H1 (cell line): Measurements from ENCODE around the gene CEP95. TPM values are rescaled to one million over a fixed set of nuclear protein-coding genes. Genes with fewer than 3 reads are reported as not detected.
A peak's percentile ranks its signal among the peaks of the same experiment; 100 is the strongest.

ENCODE experiments used
- CTCF ChIA-PET: fragments of 300-600 bp; sonication (Branson Sonifier 250); formaldehyde crosslinking; loops from one replicate; lab custom pipeline; 2021; ENCODE audit not compliant: partially characterized antibody; lab: Charles Lee
- POLR2A ChIA-PET: fragments of 300-600 bp; sonication (Branson Sonifier 250); formaldehyde crosslinking; loops from one replicate; lab custom pipeline; 2021; ENCODE audit warnings: inconsistent platforms; ENCODE audit not compliant: partially characterized antibody; lab: Charles Lee
- DNase-seq, 2 experiments: peaks; one replicate each; pipeline versions ENCODE4 v3.0.0 to v3.0.0-alpha.2; 2010 to 2022; ENCODE audit warnings: low spot score in 2 of 2, low read depth in 1 of 2, mixed read lengths in 1 of 2
- FAIRE-seq: peaks from 2 replicates; lab custom pipeline; 2011; peaks lifted over from hg19 to GRCh38; lab: Jason Lieb, UNC
- H2AFZ ChIP-seq: 2 replicates; pipeline ENCODE4 v1.8.1; 2012; ENCODE audit warnings: low read length, inconsistent platforms
- H2AK5ac ChIP-seq: 2 replicates; pipeline ENCODE4 v1.6.1; 2013; ENCODE audit warnings: low read depth, low read length
- H2BK120ac ChIP-seq: replicated peaks from 2 replicates; pipeline ENCODE3; 2013; ENCODE audit warnings: low read depth, low read length, inconsistent platforms
- H2BK12ac ChIP-seq: 2 replicates; pipeline ENCODE4 v1.6.1; 2013; ENCODE audit warnings: low read depth, low read length
- H2BK15ac ChIP-seq: 2 replicates; pipeline ENCODE4 v1.6.1; 2013; ENCODE audit warnings: low read length
- H2BK20ac ChIP-seq: 2 replicates; pipeline ENCODE4 v1.6.1; 2013; ENCODE audit warnings: low read length
- H2BK5ac ChIP-seq: 2 replicates; pipeline ENCODE4 v1.6.1; 2013; ENCODE audit warnings: low read depth, low read length
- H3K14ac ChIP-seq: 2 replicates; pipeline ENCODE4 v1.6.1; 2013; ENCODE audit warnings: inconsistent platforms; ENCODE audit not compliant: insufficient read length
- H3K18ac ChIP-seq: 2 replicates; pipeline ENCODE4 v1.6.1; 2013; ENCODE audit warnings: low read length; ENCODE audit errors: extremely low read depth
- H3K23ac ChIP-seq: 2 replicates; pipeline ENCODE4 v1.6.1; 2013; ENCODE audit warnings: inconsistent platforms; ENCODE audit not compliant: insufficient read length
- H3K23me2 ChIP-seq: 2 replicates; pipeline ENCODE4 v1.6.1; 2013; ENCODE audit warnings: low read depth, low read length
- H3K27ac ChIP-seq: 2 replicates; pipeline ENCODE4 v1.6.1; 2011; ENCODE audit warnings: low read depth, low read length, inconsistent platforms
- H3K27me3 ChIP-seq, 4 experiments: replicated peaks in 1 of 4; 1 replicate in 1 of 4; 2 replicates in 3 of 4; pipeline versions ENCODE4 v1.6.1 to v1.8.1; 2011 to 2013; ENCODE audit warnings: low read length in 3 of 4, mild to moderate bottlenecking in 3 of 4, inconsistent platforms in 2 of 4, mixed read lengths in 2 of 4, moderate library complexity in 1 of 4; ENCODE audit not compliant: control insufficient read depth in 3 of 4, insufficient read depth in 3 of 4; ENCODE audit errors: extremely low read depth in 1 of 4
- H3K36me3 ChIP-seq, 4 experiments: 2 replicates each; pipeline versions ENCODE4 v1.6.1 to v1.8.1; 2011 to 2013; ENCODE audit warnings: mild to moderate bottlenecking in 4 of 4, low read length in 3 of 4, moderate library complexity in 2 of 4, control low read depth in 1 of 4, inconsistent platforms in 1 of 4; ENCODE audit not compliant: insufficient read depth in 4 of 4, control insufficient read depth in 2 of 4
- H3K4ac ChIP-seq: replicated peaks from 2 replicates; pipeline ENCODE3; 2013; ENCODE audit warnings: low read length, low read depth, mixed read lengths, inconsistent platforms; ENCODE audit not compliant: insufficient read length
- H3K4me1 ChIP-seq, 4 experiments: replicated peaks in 1 of 4; 1 replicate in 1 of 4; 2 replicates in 3 of 4; pipeline versions ENCODE4 v1.6.1 to v1.8.1; 2011 to 2013; ENCODE audit warnings: low read length in 3 of 4, inconsistent platforms in 2 of 4, mixed read lengths in 1 of 4; ENCODE audit not compliant: insufficient read depth in 4 of 4, control insufficient read depth in 3 of 4
- H3K4me2 ChIP-seq, 2 experiments: 2 replicates each; pipeline versions ENCODE4 v1.6.1 to v1.8.1; 2011 to 2013; ENCODE audit warnings: low read depth in 2 of 2, low read length in 2 of 2, control low read depth in 1 of 2, inconsistent platforms in 1 of 2, mild to moderate bottlenecking in 1 of 2; ENCODE audit not compliant: insufficient read depth in 1 of 2
- H3K4me3 ChIP-seq, 4 experiments: fragments of 200-600, 300-600 bp in 1 of 4; sonication (generic), shearing (Covaris generic), sonication (Bioruptor Twin) in 1 of 4; 2 replicates each; pipeline versions ENCODE4 v1.5.1 to v1.8.1; 2011 to 2016; ENCODE audit warnings: low read length in 4 of 4, low read depth in 3 of 4, control low read depth in 2 of 4, inconsistent platforms in 2 of 4, mild to moderate bottlenecking in 2 of 4, mixed read lengths in 1 of 4, moderate library complexity in 1 of 4; ENCODE audit not compliant: insufficient read depth in 2 of 4; ENCODE audit errors: extremely low read depth in 1 of 4
- H3K56ac ChIP-seq: replicated peaks from 2 replicates; pipeline ENCODE3; 2013; ENCODE audit warnings: low read depth, mild to moderate bottlenecking, mixed read lengths, low read length, inconsistent platforms; ENCODE audit not compliant: insufficient read length
- H3K79me1 ChIP-seq: 2 replicates; pipeline ENCODE4 v1.6.1; 2013; ENCODE audit warnings: low read depth, low read length, control low read depth
- H3K79me2 ChIP-seq, 2 experiments: 2 replicates each; pipeline versions ENCODE4 v1.6.1 to v1.8.1; 2012 to 2013; ENCODE audit warnings: low read length in 2 of 2, mild to moderate bottlenecking in 2 of 2, inconsistent platforms in 1 of 2; ENCODE audit not compliant: insufficient read depth in 2 of 2, control insufficient read depth in 1 of 2
- H3K9ac ChIP-seq, 4 experiments: replicated peaks in 1 of 4; 1 replicate in 1 of 4; 2 replicates in 3 of 4; pipeline versions ENCODE4 v1.6.1 to v1.8.1; 2011 to 2013; ENCODE audit warnings: low read depth in 3 of 4, low read length in 3 of 4, control low read depth in 2 of 4, mild to moderate bottlenecking in 2 of 4, moderate library complexity in 2 of 4, inconsistent platforms in 1 of 4; ENCODE audit errors: extremely low read depth in 1 of 4
- H3K9me3 ChIP-seq, 2 experiments: 2 replicates each; pipeline versions ENCODE4 v1.6.1 to v1.8.1; 2012 to 2013; ENCODE audit warnings: mild to moderate bottlenecking in 2 of 2, moderate library complexity in 2 of 2, control low read depth in 1 of 2, inconsistent platforms in 1 of 2, low read depth in 1 of 2, low read length in 1 of 2, mixed read lengths in 1 of 2; ENCODE audit not compliant: insufficient read depth in 2 of 2
- H4K20me1 ChIP-seq, 2 experiments: replicated peaks in 1 of 2; 2 replicates each; pipeline versions ENCODE3 to v1.8.1; 2011 to 2013; ENCODE audit warnings: inconsistent platforms in 2 of 2, low read length in 2 of 2, mild to moderate bottlenecking in 1 of 2; ENCODE audit not compliant: insufficient read depth in 2 of 2, control insufficient read depth in 1 of 2
- H4K5ac ChIP-seq: 2 replicates; pipeline ENCODE4 v1.6.1; 2013; ENCODE audit warnings: low read length, low read depth, mixed read lengths, inconsistent platforms; ENCODE audit not compliant: insufficient read length
- H4K8ac ChIP-seq: 2 replicates; pipeline ENCODE4 v1.8.0; 2013; ENCODE audit warnings: mild to moderate bottlenecking, moderate library complexity, low read length, inconsistent platforms; ENCODE audit not compliant: insufficient read depth; ENCODE audit errors: extremely low read depth
- H4K91ac ChIP-seq: replicated peaks from 2 replicates; pipeline ENCODE3; 2013; ENCODE audit warnings: low read length, mixed read lengths, inconsistent platforms; ENCODE audit not compliant: insufficient read length
- CHD2 ChIP-seq: IDR thresholded peaks from 2 replicates; pipeline ENCODE4 v1.6.1; 2012; ENCODE audit warnings: low read length, improper control_type of control experiment
- POLR2AphosphoS5 ChIP-seq: IDR thresholded peaks from 2 replicates; pipeline ENCODE4 v1.6.1; 2011; ENCODE audit warnings: low read depth, low read length
- SAP30 ChIP-seq: fragments of 300-600 bp; sonication (generic); IDR thresholded peaks from 2 replicates; pipeline ENCODE4 v1.7.1; 2012; ENCODE audit warnings: low read length, moderate library complexity, mild to moderate bottlenecking, inconsistent platforms; ENCODE audit not compliant: insufficient read depth, insufficient replicate concordance
- SIN3A ChIP-seq, 2 experiments: IDR thresholded peaks in 1 of 2; conservative IDR thresholded peaks in 1 of 2; 2 replicates each; pipeline ENCODE4 v1.6.1; 2011 to 2012; ENCODE audit warnings: low read length in 2 of 2, improper control_type of control experiment in 1 of 2, low read depth in 1 of 2, mild to moderate bottlenecking in 1 of 2
- WGBS, 2 experiments: shearing (Covaris generic) in 1 of 2; methylation state at CpG; one replicate each; pipeline versions ENCODE4 v1.1.6 to v1.1.7; 2013 to 2015; ENCODE audit warnings: low lambda C conversion rate in 2 of 2, mixed read lengths in 2 of 2, inconsistent platforms in 1 of 2, low coverage in 1 of 2, missing lambda C conversion rate in 1 of 2; ENCODE audit not compliant: insufficient replicate concordance in 2 of 2, insufficient coverage in 1 of 2, insufficient read length in 1 of 2; ENCODE audit errors: extremely low coverage in 1 of 2, missing lambda C conversion rate in 1 of 2; 5-methylcytosine and 5-hydroxymethylcytosine counted together
- polyA plus RNA-seq, 7 experiments: library from polyadenylated mRNA; depleted of rRNA in 3 of 7; stranded (reverse) in 5 of 7; unstranded in 2 of 7; fragments of >200 nt in 5 of 7; fragments of 200-250 nt in 2 of 7; gene quantifications; 1 replicate in 5 of 7; 2 replicates in 1 of 7; 4 replicates in 1 of 7; pipeline versions ENCODE4 v1.2.1 to v1.2.3, GENCODE V29; 2011 to 2013; ENCODE audit warnings: missing spikeins in 2 of 7, mixed read lengths in 2 of 7
- total RNA-seq: library from RNA; stranded (reverse); fragmentation: NEBNext Ultra II Directional; extraction: Animal tissue kit (Norgen Biotek cat#: 25700); gene quantifications from 2 replicates; pipeline ENCODE4 v1.2.1, GENCODE V29; 2021
- TF ChIP-seq, protein P1 (sequence below): IDR thresholded peaks from 2 replicates; pipeline ENCODE4 v1.6.1; 2012; ENCODE audit warnings: inconsistent platforms
- TF ChIP-seq, protein P2 (sequence below), 3 experiments: IDR thresholded peaks; 1 replicate in 2 of 3; 2 replicates in 1 of 3; pipeline versions ENCODE4 v1.5.1 to v1.6.1; 2011; ENCODE audit warnings: low read length in 3 of 3, mild to moderate bottlenecking in 3 of 3, inconsistent platforms in 2 of 3, low read depth in 1 of 3, moderate library complexity in 1 of 3; ENCODE audit not compliant: insufficient read depth in 1 of 3; ENCODE audit errors: control extremely low read depth in 1 of 3

Gene CEP95
- total and polyA plus RNA-seq, 2 of the 8 experiments (the other 6 are each of a cell fraction or from before 2014, with no cell fraction given): 22.3 to 51.5 TPM

- 1% methylated on average over 47 of the region's 50 CpGs; no CpG with 5 or more reads in 1 of the 2 experiments for WGBS, 2 experiments
- peaks cover 10 to 52% of the 10 kb centered on the region in 2 experiments for H3K79me2 ChIP-seq
- FAIRE-seq: no peak
- TF ChIP-seq, protein P1, sequence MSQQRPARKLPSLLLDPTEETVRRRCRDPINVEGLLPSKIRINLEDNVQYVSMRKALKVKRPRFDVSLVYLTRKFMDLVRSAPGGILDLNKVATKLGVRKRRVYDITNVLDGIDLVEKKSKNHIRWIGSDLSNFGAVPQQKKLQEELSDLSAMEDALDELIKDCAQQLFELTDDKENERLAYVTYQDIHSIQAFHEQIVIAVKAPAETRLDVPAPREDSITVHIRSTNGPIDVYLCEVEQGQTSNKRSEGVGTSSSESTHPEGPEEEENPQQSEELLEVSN: peak; percentile 36; the same call in 1 of the 2 replicates
- TF ChIP-seq SAP30 (peak; percentile 28), SIN3A (conservative IDR thresholded peaks at IDR 0.05 in 1 of 2, IDR thresholded peaks at IDR 0.05 in 1 of 2; ENCODE audit: low read depth in 1 of 2, low read length in 2 of 2) (peak in 1 of 2 experiments; percentile 51; a peak in 2 of 4 replicates), POLR2AphosphoS5 (peak; percentile 79), CHD2 (peak; percentile 59; the same call in 1 of the 2 replicates)
- TF ChIP-seq, protein P2, sequence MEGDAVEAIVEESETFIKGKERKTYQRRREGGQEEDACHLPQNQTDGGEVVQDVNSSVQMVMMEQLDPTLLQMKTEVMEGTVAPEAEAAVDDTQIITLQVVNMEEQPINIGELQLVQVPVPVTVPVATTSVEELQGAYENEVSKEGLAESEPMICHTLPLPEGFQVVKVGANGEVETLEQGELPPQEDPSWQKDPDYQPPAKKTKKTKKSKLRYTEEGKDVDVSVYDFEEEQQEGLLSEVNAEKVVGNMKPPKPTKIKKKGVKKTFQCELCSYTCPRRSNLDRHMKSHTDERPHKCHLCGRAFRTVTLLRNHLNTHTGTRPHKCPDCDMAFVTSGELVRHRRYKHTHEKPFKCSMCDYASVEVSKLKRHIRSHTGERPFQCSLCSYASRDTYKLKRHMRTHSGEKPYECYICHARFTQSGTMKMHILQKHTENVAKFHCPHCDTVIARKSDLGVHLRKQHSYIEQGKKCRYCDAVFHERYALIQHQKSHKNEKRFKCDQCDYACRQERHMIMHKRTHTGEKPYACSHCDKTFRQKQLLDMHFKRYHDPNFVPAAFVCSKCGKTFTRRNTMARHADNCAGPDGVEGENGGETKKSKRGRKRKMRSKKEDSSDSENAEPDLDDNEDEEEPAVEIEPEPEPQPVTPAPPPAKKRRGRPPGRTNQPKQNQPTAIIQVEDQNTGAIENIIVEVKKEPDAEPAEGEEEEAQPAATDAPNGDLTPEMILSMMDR (IDR thresholded peaks at IDR 0.05; ENCODE audit: control extremely low read depth in 1 of 3, insufficient read depth in 1 of 3, low read depth in 1 of 3, low read length in 3 of 3): peak; percentile 33 to 65 (median 51); a peak in 3 of 4 replicates
Observed at GRCh38 chr17:64496786-64497564, 9.8 kb upstream of the CEP95 start, which contains the start of gene POLG2. Gene POLG2 (minus strand): TSS chr17:64497054. CDS start chr17:64496968, 86 bp downstream.

More at GRCh38 chr17:64496786-64497564, 9.8 kb upstream of the CEP95 start, which contains the start of gene POLG2:
- Histone ChIP-seq H3K9ac (peak within 1 kb of the TSS in 3 of 4 experiments; percentile 46 to 76 (median 57); a peak in 6 of 7 replicates), H3K56ac (peak within 1 kb of the TSS; percentile 42), H3K27me3 (no peaks in the 10 kb centered on the region), H3K14ac (no peak within 1 kb of the TSS), H2BK12ac (no peak within 1 kb of the TSS), H3K23ac (no peak within 1 kb of the TSS), H3K79me1 (peaks cover 6% of the 10 kb centered on the region), H2BK5ac (peak within 1 kb of the TSS; percentile 72), H3K27ac (peak within 1 kb of the TSS; percentile 85), H3K9me3 (no peaks in the 10 kb centered on the region), H4K91ac (peak within 1 kb of the TSS; percentile 69), H3K18ac (peak within 1 kb of the TSS; percentile 90), H3K4me2 (peak within 1 kb of the TSS; percentile 83 to 92), H4K8ac (peak within 1 kb of the TSS; percentile 71), H4K5ac (peak within 1 kb of the TSS; percentile 87), H3K23me2 (peaks cover 6% of the 10 kb centered on the region), H3K4me1 (peaks cover 0 to 7% (median 3%) of the 10 kb centered on the region in 4 experiments; a peak in 5 of 7 replicates), H2AK5ac (no peak within 1 kb of the TSS), H3K36me3 (peaks cover 26 to 58% (median 38%) of the 10 kb centered on the region in 4 experiments), H2AFZ (peak within 1 kb of the TSS; percentile 87), H2BK15ac (no peak within 1 kb of the TSS), H4K20me1 (peaks cover 7 to 13% of the 10 kb centered on the region in 2 experiments), H2BK120ac (no peak within 1 kb of the TSS), H2BK20ac (no peak within 1 kb of the TSS), H3K4ac (no peak within 1 kb of the TSS), H3K4me3 (peak within 1 kb of the TSS; percentile 67 to 92 (median 80))
- ChIA-PET POLR2A (interaction anchor here (1.0 to 11.8 kb wide), 25 partner anchors 8 to 352 kb away, joined by 3 to 320 read pairs (median 5); partner anchors contain the start of genes CEP95, DDX5 and SMURF2), CTCF (interaction anchor here (1.1 to 4.6 kb wide), 6 partner anchors 10 to 187 kb away, joined by 3 to 29 read pairs (median 4); partner anchors contain the start of genes CEP95 and DDX5)
- peak; percentile 73 to 94 for DNase-seq
